DMS114 treated with DMSO at 0.1 percent for 48 hours (cell line): ENCODE data around the gene TMEM255B.

ENCODE experiments used
- DNase-seq: peaks from one replicate; lab custom pipeline; 2025; ENCODE audit not compliant: unreplicated experiment; lab: John Stamatoyannopoulos, UW

The TMEM255B gene

GRCh38 chr13:113802090-113802531, 43.1 kb downstream of the TMEM255B start:
- peak; percentile 1 for DNase-seq

DNA sequence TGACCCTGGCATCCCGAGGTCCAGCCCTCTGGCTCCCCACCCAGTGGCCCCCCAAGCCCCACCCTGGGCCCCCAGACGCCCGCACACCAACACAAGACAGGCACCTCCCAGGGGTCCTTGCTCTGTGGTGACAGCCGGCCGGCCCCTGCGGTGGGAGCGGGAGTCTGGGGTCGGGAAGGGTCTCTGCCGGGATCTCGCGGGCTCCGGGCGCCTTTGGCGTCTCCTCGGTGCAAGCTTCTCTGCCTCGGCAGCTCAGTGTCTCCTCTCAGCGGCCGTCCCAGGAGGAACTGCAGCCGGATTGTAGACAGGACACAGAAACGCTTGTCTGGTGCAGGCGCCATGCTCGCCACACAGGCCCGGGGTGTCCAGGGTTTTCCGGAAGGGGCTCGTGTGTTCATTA, 43.7 kb downstream of the TMEM255B start:
- no peak for DNase-seq

DNA sequence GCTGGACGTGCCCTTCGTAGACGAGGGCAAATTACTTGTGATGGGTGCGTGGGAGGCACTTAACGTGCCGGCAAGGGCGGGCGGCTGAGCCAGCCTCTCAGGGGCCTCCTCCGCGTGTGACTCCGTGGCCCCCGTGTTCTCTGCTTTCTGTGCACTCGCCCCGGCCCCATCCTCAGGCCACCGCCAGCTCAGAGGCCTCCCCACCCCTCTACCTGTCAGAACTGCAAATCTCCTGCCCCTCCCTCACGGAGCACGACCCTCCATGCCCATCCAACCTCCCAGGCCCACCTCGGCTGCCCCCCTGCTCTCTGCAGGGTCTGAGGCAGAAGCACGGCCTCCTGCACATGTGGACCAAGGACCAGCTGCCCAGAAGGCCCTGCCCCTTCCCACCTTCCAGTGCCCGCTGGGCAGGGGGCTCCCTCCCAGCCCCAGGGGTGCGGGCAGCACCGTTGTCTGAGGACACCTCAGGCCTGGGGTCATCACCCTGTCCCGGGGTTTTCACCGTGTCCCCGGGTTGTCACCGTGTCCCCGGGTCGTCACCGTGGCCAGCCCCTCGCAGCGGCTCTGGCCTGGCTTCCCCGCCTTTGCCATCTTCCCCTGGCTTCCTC, 44.5 kb downstream of the TMEM255B start:
- no peak for DNase-seq

DNA sequence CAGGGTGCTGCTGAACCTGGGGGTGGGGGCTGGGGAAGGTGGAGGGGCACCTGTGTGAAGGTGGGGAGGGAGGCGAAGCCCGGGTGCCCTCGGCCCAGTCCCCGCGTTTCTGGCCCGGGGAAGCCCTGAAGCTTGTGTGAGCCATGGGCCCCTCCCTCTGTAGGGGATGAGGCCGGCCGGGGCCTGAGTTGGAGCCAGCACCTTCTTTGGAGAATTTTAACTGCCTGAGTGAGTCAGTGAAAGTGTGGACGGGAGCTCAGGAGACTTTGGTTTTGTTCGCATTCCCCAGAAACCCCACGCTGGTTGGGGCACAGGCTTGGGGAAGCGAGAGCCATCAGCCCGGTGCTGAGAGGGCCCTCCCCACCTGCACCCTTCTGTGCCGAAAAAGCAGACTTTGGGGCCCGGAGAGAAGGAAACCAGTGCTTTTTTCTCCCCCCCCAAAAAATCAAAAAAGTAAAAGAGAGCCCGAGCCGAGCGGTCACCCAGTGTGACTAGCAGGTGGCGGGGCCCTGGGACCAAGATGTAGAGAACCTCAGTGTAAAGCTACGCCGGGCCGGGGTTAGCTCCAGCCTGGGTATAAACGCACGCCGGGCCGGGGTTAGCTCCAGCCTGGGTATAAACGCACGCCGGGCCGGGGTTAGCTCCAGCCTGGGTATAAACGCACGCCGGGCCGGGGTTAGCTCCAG, 45.1 kb downstream of the TMEM255B start:
- no peak for DNase-seq

DNA sequence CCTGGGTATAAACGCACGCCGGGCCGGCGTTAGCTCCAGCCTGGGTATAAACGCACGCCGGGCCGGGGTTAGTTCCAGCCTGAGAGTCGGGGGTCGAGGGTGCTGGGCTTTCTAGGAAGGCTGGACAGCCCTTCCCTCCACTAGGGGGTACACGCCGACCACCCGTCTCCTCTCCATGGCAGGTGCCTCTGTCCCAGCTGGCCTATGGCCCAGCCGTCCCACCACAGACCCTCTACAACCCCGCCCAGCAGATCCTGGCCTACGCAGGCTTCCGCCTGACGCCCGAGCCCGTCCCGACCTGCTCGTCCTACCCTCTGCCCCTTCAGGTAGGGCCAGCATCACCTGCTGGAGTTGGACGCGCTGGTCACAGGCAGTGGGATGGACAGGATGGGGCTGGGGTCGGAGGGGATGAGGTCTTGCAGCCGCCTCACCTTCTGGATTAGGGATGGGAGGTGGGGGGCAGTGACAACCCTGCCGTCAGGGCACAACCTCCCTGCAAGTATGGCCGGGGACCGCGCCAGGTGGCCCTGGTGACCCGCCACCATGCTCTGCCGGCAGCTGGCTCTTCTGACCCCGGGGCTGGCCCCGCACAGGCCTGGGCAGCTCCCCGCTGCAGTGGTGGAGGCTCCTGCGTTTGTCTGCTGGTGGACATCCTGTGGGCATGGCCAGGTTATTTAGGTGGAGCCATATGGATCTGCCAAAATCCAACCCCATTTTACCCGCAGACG, 45.8 kb downstream of the TMEM255B start:
- no peak for DNase-seq

DNA sequence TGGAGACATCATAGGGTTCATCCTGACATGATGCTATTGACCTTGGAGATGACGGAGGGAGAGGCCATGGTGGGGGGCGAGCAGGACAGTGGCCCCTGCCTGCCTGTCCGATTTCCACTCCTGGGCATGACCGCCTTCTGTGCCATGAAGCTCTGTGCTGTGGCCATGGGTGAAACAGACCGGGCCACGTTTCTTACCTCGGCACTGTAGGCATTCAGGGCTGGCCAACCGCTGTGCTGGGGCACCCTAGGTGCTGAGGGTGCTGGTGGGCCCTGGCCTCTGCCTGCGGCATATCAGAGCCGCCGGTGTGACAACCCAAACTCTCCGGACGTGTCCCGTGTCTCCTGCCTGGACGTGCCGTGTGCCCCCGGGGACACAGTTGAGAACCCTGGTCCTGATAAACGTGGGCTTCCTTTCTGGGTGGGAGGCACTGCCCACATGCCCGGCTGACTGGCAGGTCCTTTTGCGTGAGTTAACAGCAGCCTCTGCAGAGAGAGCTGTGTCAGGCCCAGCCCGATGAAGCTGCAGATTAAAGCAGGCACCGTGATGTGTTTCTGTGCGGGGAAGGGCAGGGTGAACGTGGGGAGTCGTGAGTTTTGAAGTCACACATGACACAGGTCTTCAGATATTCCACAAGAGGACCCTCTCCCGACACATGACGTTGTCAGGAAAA, 46.5 kb downstream of the TMEM255B start:
- no peak for DNase-seq

DNA sequence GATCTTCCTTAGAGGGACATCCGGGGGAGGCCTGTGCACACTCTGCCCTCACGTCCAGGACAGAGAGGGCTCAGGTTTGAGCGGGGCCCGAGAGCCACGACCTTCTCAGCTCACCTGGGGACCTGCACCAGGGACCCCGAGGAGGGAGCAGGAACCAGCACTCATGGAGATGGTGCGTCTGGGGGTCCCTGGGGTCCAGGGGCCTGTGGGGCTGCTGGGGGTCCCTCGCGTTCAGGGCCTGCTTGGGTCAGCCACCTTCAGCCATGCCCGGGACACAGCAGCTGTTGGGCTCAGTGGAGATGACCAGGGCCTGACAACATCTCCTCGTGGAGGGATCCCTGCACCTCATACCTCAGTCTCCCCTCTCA, 47.1 kb downstream of the TMEM255B start:
- DNase-seq, result no peak

DNA sequence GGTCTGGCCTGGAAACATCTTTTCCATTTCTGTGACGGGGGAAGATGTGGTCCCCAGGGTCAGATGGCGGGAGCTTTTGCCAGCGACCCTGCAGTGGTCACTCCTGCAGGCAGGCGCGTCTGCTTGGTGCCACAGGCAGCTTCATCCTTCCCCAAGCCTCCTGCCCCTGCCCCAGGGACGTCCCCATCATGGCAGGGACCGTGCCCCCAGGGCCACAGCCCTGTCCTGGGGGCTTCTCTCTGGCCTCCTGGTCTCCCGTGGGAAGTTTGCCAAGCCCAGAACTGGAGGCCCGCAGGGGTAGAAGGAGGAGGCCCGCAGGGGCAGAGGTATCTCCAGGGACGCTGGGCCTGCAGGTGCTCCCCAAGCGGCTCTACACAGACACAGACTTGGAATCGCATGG, 47.5 kb downstream of the TMEM255B start:
- no peak for DNase-seq

GRCh38 chr13:113808058-113808834, 49.2 kb downstream of the TMEM255B start:
- no peak for DNase-seq

DNA sequence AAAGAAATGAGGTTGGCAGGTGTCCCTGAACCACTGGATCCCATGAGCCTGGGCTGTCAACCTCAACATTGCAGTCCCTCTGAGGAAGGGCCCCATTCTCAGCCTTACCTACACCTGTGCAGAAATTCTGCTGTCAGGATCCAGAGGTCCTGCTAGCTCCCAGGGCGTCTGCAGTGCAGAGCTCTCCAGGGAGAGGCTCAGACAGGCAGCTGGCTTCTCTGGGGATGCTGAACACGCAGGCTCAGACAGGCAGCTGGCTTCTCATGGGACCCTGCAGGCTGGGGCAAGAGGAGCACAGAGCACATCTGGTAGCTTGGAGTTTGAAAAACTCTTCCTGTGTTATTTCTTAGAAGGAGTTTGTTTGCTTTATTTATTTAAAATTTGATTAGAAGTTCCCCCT, 50.9 kb downstream of the TMEM255B start:
- DNase-seq, result no peak

DNA sequence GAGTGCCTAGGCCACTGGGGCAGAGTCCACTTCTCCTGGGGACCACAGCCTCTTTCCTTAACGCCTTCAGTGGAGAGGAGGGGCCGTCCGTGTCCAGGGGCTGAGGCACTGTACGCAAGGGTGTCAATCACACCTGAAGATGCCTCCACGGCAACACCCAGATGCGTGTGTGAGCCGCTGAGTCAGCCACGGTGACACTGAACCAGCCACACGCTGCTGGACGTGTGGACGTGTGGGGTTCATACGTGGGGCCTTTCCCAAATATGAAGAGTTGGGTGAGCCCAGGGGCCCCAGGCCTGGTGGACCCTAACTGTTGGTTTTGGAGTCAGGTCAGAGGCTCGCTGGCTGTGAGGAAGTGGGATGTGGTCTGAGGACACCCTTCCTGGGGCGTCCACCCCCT, 51.6 kb downstream of the TMEM255B start:
- no peak for DNase-seq

DNA sequence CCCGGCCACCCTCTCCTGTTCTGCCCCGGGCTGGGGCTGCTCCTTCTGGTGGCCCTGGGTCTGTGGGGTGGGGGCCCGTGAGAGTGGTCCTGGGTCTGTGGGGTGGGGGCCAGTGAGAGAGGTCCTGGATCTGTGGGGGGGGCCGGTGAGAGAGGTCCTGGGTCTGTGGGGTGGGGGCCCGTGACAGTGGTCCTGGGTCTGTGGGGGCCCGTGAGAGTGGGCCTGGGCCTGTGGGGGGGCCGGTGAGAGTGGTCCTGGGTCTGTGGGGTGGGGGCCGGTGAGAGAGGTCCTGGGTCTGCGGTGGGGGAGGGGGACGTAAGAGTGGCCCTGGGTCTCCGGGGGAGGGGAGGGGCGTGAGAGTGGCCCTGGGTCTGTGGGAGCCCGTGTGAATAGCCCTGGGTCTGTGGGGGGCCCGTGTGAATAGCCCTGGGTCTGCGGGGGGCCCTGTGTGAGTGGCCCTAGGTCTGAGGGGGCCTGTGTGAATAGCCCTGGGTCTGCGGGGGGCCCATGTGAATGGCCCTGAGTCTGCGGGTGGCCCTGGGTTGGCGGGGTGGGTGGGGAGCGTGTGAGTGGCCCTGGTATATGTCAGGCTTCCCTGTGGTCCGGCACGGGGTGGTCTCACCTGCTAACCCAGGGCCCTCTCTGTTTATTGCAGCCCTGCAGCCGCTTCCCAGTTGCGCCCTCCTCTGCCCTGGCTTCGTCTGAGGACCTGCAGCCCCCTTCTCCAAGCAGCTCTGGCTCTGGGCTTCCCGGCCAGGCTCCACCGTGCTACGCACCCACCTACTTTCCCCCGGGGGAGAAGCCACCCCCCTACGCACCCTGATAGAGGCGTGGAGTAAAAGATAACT, 52.3 kb downstream of the TMEM255B start:
- DNase-seq, result no peak

DNA sequence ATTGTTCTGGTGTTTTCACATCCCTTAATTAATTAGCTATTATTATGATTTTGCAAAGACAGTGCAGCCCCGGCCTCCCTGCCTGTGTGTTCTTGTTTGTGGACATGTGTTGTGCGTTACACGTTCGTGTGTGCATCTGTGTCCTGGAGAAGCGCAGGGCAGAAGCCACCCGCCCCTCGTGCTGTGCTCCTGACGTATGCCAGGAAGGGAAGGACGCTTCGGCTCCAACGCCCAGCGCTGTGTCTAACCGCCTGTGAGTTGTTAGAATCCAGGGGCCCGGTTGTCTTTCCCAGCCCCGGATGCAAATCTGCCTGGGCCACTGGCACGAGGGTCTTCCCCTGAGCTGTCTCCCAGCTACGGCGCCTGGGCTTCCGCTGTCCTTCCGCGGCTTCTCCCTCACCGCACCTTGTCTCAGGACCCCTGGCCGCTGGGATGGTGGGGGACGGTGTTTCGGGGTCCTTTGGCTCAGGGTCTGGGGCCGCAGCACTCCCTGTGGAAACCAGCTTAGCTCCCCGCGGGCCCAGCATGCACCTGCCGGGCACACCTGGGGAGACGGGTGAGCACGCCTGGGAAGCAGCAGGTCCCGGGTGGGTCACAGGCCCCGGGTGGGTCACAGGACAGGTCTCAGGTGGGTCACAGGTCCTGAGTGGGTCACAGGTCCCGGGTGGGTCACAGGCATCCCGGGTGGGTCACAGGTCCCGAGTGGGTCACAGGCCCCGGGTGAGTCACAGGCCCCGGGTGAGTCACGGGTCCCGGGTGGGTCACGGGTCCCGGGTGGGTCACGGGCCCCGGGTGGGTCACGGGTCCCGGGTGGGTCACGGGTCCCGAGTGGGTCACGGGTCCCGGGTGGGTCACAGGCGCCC, 53.4 kb downstream of the TMEM255B start:
- DNase-seq, result no peak

DNA sequence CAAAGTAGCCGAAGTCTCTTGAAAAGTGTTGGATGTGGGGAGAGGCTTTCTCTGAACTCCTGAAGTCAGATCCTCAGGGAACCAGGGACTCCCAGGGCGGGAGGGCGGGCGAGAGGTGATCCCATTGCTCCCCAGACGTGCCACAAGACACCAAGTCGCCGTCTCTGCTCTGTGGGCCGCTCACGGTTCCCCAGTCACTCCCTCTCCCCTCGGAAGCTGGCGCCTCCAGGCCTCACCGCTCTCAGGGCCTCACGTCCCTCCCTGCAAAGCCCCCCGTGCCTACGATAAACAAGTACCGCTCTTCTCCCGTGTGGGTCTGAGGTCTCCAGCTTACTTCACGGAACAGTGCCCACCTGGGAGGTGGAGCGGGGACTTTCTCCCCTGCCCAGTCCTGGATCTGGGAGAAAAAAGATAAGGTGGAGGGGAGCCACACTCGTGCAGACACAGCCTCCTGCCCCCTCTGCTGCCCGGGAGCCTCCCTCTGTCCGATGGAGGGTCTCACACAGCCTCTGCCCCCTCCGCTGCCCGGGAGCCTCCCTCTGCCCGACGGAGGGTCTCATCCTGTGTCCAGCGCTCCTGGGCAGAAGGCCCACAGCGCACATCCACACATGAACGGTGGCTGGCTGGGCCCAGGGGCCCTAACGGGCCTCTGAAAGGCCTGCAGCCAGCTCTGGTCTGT, 54.2 kb downstream of the TMEM255B start:
- DNase-seq, result no peak

- DNase-seq, result no peak
Measured at GRCh38 chr13:113813749-113814434, 54.9 kb downstream of the TMEM255B start.

DNA sequence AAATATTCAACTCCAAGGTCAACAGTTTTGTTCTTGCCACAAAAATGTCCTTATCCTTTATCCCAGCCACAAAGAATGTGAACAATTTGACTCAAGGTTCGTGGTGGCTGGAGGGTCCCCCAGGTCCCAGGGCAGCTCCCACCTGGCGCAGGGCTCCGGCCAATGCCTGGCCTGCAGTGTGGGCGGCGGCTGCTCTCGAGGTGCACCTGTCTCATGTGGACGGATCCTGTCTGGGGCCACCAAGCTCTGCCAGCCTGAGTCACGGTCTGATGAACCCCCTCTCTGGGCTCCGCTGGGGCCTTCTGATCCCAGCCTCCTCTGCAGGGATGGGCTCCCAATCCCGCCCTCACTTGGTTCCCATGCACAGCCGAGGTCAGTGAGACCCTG, 55.4 kb downstream of the TMEM255B start:
- DNase-seq, result no peak

DNA sequence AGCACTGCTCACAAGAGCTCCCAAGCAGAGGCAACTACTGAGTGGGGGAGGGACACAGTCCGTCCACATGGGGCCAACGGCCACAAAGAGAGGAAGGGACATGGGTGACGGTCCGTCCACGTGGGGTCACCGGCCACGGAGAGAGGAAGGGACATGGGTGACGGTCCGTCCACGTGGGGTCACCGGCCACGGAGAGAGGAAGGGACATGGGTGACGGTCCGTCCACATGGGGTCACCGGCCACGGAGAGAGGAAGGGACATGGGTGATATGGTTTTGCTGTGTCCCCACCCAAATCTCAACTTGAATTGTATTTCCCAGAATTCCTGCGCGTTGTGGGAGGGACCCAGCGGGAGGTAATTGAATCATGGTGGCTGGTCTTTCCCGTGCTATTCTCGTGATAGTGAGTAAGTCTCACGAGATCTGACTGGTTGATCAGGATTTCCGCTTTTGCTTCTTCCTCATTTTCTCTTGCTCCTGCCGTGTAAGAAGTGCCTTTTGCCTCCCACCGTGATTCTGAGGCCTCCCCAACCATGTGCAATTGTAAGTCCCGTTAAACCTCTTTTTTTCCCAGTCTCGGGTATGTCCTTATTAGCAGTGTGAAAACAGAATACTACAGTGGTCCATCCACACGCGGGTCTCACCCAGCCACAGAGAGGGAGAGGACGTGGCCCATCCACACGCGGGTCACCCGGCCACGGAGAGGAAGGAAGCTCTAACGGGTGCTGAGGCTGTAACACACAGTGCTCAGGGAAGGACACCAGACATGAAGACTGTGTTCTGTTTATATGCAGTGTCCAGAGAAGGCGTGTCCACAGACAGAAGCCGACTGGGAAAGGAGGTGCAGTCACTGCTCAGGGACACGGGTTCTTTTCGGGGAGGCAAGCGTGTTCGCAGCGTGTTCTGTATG, 56.4 kb downstream of the TMEM255B start:
- no peak for DNase-seq
